ENCODE data around the gene PIK3R5.

DNA sequence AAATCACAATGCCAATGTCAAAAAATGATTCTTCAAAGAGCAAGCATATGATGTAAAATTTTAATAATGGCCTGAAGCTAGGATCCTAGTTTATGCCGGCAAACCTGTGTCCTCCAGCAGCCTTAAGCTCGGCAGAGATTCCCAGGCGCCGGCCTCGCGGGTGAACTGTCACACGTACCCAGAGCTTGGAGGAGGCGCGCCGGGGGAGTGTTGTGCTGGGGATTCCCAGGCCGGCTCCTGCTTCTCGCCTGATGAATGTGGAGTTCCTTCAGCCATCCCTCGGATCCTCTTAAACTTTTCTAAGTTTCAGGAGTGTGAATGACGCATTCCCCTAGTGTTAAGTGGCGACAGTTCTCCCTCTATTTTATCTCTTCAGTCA is 36.7 kb upstream of the PIK3R5 start:
- TF ChIP-seq ETV6 (CRISPR knock-in tag; IDR thresholded peaks at IDR 0.05) = no peak
- TF ChIP-seq RELA (CRISPR knock-in tag; IDR thresholded peaks at IDR 0.05; ENCODE audit: borderline replicate concordance) = no peak
- no peak for TF ChIP-seq CTCF (IDR thresholded peaks at IDR 0.05)

Data from WTC11 (cell line).